GM21786 (cell line): Measurements from ENCODE around the gene FOXA1.

Source experiments
- ATAC-seq: cut with Tn5 transposase; IDR thresholded peaks from one replicate; pipeline ENCODE4 v1.9.1; 2021; ENCODE audit not compliant: unreplicated experiment

Gene FOXA1

DNA sequence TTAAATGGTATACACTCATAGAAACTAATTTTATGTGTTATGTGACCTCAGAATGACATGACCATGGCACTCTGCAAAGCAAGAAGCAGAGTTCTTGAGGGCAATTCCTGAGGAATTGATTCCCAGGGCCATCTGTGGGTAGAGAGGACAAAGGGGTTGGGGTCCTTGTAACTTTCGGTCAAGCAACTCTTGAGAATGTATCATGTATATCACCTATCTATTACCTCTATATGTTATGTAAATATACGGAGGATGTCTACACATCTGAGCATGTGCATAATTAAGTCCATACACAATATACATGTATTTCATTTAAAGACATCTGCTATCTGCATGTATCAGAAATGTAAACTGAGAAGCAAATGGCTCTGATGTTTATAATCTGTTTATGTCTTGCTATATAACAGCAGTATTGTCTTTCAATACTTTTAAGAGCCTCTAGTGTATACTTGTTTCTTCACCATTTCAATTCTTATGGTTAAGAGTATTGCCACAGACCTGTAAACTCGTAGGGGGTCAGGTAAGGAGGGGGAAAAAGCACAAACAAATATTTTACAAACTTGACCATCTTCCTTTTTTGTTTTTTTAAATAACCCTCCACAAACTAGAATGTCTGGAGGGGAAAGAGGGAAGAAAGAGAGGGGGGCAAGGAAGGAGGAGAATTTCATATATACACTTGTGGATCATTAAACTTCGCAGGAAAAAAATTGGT, 4.5 kb downstream of the FOXA1 start:
- no peak for ATAC-seq

DNA sequence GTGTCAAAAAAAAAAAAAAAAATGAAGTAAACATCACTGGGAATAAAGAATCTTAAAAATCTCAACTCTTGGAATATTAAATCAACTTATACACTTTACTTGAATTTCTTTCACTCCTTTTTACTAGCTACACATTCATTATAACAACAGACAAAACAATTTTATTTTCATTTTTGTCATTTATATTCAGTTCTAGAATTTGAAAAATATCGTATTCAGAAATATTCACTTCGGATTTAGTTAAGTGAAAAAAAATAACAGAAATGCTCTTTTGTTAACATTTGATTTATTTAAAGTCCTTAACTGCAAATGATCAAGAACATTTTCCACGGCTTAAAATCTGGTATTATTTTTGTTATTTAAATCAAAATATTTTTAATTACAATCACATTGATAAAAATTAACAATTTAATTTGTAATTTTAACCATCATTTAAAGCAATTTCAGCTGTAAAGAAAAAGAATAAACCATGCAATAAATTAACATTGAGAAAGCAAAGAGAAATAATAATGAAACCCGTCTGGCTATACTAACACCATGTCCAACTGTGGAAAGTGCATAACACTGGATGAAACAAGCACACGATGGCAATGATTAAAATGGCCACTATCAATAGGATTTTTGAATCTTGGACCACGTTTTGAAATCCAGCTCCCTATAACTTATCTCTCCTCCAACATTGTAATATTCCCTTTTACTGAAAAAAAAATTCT, 5.2 kb downstream of the FOXA1 start:
- ATAC-seq = no peak

DNA sequence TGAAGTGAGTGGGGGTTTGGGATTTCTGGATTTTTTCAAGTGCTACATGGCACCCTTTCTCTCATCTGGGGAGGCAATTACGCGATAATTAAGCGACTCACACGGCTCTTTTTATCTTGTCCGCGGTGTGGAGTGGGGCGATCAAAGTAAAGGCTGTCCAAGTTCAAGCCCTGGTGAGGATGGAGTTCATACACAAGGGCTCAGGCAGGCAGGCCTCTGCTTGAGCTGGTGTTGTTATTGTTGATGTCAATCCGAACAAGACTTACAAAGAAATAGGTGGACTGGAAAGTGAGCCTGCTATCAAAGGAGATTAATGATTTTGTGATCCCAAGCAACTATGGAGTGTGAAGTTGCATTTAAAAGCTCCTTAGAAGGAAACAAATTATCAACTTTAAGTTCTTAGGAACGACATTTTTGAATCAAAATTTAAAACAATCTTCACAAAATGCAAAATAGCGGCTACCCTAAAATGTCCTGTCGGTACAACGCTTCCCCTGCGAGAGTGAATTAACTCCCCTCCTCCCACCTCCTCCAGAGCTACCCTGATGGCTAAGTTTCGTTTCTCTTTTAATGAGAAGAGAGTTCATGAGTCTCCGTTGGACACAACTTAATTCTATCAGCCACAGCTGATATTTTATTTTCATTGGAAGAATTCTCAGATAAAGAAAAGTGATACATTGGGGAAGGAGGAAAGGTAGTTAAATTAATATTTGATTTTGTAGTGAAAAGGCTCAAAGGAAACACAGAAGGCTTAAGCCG, 5.9 kb downstream of the FOXA1 start:
- ATAC-seq = no peak

DNA sequence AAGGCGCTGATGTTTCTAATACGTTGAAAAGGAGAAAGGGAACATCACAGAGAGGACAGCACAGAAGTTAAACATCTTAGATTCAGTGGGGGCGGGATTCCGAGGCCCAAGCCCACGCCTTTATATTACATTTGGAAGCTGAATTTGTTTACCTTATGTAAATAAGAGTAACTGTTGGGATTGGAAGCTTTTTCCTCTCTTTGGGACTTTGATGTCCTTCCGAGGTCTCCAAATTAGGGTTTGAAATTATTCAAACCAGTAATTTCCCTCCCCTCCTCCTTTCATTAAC, 6.4 kb downstream of the FOXA1 start:
- no peak for ATAC-seq

DNA sequence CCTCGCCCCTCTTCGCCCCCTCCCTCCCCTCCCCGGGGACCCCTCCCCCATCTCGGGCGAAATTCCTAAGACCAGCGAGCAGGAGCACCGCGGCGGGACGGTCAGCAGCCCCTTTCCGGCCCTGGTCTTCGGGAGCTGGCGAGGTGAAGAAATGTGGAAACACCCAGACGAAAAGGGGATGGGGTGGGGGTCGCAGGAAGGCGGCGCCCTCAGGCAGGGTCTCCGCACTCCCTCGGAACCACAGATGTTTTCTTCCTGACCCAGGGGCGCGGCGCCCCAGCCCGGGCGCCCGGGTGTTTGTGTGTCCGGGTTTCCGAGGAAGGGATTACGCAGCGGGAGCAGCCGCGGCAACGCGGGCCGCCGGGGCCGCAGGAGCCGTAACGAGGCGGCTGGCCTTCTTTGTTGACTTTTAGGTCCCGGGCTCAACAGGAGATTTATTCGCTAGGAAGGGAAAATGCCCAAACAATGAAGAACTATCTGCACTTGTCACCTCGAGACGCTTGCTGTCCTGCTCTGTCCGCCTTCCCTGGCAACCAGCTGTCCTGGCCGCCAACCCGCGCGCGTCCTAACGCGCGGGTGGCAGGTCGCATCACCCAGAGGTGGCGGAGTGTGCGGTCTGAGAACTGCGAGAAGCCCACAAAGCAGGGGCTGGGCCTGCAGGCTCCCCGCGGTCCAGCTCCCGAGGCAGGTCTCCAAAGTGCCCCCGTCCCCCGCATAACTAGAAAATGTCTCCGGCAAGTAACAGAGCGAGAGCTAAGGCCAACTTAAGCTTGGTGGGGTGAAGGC, 7.0 kb downstream of the FOXA1 start:
- ATAC-seq = no peak

DNA sequence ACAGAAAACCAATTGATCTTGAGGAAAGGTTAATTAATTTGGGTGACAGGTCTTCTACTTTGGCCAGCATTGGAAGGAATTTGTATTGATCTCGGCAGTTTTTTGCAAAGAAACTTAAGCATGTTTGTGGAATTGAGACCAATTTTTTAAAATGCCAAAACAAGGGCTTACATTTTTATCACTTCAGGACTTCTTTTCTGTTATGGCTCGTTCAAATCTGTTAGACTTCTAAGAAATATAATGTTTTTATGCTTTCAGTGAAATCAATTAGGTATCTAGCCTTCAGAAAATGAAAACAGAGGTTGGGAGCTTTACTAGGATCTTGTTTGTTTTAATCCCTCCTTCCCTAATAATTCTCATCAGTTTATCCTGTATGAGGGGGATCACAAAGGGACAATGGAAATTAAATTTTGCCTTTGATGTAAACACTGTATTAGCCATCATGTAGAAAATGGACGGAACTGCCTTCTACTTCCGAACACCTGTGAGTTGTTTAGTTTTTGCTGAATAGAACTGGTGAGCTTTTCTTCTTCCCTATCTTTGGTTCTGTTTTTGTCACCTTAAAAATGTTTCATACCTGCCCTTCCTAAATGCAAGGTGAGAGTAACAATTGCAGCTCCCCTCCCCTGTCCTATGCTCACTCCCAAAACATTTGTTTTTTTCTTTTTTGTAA, 7.8 kb downstream of the FOXA1 start:
- no peak for ATAC-seq

DNA sequence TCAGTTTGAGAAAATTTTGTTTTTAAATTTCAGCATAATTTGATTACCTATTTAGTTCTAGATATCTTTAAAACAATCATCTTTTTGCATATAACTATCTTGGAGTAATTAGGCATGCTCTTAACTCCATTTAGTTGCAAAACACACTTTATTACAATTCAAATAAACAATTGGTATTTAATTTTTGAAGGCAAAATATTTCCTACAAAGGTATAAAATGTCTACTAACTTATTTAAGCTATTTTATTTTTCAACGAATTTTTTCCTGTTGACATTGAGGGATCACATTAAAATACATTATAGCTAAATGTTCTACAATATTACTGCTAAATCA, 8.3 kb downstream of the FOXA1 start:
- ATAC-seq = no peak

DNA sequence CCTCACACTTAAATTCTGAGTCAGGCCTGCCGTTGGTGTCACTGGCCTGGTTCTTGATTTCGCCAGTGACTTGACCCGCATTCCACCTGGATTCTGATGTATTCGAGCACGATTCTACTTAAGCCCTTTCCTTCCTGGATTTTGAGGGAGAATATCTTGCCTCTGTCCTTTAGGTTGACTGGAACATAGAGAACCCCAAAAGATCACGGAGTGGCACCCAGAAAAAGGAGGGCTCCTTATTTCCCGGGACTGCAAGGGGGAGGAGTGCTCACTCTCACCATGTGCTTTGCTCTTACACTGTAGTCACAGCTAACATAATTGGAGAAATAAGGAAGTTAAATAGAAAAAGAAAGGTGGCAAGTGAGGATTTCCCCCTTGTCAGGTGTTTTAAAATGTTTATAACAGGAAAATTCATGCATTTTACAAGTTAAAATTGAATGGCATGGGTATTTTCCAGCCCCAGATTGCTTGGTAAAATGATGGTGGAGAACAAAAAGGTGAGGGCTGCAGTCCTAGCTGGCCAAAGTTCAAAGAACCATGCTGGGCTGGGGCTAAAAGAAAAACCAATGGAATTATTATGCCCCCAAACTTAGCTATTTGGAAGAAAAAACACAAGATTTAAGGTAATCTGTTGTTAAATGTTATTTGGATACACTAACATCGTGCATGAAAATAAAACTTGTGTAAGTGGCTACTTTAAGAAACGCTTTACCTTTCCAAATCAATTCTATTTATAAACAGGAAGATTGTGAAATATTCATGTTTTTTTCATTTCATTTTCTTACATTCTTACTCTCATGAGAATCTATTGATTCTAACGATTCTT, 8.9 kb downstream of the FOXA1 start:
- no peak for ATAC-seq

DNA sequence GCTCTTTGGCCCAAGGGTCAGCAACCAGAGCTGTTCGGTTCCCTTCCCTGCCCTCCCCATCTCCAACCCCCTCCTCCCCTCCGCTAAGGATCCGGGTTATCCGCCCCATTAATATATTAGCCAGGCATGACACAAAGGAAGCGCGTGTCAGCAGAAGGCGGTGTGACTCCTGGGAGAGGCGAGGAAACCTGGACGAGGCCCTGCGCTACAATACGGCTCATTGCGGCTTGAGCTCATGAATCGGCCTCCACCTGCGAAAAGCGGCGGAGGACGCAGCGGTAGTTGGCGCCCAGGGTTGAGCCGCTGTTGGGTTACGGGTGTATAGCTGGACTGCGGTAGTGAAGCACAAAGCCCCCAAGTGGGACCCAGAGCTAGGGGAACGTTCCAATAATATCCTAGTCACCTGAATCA, 9.9 kb downstream of the FOXA1 start:
- no peak for ATAC-seq

DNA sequence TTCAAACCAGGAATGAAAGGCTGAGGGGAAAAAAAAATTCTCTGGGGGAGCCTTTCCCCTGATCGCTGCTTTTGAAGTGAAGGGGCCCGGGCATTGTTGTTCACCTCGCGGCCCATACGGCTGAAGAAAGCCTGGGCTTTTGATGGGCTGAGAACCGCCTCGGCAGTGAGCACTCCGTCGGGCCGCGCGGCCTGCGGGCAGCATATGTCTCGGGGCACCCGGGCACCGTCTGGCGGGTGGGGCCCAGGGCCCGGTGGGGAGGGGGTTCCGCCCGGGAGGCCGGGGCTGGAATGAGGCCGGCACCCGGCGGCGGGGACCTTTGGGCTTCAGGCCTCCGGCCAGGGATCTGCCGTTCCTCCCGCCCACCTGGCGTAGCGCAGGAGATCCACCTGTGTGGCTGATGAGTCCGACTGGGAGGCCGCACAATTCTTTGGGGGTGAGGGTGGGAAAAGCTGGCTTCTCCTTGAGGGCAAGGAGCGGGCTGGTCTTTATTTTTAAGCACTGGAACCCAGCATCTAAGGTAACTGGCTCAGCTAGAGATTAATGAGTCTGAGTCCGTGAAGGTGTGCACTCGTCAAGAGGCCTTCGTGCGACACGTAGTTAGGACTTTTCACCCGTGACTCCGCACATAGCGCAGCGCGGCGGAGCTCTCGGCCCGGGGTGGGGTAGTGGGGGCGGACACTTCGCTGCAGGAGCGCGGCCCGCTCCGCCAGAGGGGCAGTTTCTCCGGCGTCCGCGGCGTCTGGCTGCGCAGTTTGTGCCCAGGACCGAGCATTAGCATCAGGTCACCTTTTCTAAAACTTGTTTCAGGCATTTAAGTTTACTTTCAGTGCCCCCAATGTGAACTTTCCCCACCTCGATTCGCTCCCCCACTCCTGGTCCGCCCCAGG, 10.6 kb downstream of the FOXA1 start:
- no peak for ATAC-seq

DNA sequence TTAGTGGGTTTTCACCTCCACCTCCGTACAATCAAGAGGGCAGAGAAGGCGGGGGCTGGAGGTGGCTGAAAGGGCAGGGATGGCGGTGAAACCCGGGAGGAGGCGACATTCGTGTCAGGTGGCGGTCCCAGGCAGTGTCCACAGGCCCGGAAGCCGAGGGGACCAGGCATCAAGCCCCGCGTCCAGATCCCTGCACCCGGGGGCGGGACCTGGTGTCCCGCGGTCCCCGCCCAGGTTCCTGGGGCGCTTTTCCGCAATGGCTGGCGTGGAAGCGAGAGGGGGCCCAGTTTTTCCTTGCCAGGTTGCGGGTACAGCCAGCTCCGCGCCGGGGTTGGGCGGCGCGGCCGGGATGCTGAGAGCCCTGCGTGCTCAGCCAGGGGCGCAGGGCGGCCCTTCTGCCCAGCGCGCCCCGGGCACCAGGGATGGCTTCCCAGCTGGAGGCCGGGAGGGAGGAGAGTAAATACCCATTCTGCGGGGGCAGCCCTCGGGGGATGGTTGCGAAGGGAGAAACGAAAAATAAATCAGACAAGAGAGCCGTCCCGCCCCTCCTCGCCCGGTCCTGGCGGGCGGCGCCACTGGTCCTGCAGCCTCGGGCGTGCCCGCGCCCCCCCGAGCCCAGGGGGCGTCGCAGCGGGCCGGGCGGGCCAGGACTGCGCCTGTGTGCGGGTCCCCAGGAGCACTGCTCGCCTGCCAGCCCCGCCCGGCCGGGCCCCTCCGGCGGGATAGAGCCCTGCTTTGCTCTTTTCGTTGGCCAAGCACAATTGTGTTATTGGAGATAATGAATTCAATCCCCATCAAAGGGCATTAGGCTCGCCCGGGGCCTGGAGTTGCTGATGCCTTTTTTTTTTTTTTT, 11.5 kb downstream of the FOXA1 start:
- no peak for ATAC-seq

DNA sequence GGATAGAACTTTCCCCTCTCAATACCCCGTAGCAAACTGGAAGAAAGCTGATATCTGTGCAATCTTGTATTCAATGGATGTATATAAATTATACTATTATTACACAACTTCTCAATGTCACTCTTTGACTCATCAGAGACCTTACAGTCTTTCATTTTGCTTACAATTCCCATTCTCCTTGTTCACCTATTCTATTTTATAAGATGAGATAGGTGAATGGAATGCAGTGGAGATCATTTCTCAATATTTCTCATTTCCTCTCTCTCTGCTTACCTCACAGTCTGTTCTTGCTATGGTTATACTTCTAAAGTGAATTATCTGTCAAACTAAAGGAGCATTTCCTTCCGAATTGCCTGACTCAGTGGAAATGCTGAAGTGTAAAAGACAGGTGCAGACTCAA, 14.9 kb downstream of the FOXA1 start:
- no peak for ATAC-seq

DNA sequence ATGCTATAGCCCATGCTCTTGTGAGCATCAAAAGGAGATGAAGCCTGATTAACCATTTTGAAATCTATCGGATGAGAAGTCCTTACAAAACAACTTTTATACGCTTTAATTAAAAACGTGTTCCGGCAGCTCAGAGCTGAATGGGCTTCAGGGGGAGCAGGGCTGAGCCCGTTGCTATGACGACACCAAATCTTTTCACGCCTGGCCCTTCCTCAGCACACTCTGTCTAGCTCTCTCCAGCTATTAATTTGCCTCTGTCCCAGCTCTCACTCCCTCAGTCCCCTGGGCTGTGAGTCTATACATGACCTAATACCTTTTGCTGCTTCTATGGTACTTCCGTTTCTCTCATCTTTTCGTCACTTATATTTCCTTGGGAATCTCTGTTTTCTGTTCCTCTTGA, 15.8 kb downstream of the FOXA1 start:
- no peak for ATAC-seq

DNA sequence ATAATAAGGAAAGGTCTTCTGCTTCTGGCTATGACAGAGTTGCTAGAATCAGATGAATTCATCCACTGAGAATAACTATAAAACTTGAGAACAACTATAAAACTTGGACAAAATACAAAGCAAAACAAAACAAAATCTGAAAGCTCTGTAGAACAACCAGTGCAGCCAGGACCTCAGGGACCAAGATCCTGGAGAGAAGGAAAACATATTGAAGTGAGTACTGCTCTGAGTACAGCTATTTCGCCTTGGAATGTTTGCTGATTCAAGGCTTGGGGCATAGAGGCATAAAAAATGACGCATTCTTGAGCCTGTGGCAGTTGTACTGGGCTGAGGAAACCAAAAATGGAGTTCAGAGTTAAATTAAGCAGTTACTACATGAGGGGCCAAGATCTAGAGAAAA, 21.7 kb downstream of the FOXA1 start:
- ATAC-seq = no peak

DNA sequence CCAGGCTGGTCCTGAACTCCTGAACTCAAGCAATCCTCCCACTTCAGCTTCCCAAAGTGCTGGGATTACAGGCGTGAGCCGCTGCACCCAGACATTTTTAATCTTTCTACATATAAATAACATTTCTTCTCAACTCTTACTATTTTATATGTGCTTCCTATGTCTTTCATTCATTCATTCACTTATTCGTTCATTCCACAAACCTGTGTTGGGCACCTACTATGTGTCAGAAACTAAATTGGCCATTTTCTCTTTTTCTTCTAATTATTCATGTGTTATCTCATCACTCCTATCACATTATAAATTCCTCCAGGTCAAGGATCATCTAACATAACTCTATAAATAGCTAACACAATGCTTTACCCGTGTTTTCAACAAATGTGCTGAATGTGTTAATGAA, 23.7 kb downstream of the FOXA1 start:
- ATAC-seq = no peak

DNA sequence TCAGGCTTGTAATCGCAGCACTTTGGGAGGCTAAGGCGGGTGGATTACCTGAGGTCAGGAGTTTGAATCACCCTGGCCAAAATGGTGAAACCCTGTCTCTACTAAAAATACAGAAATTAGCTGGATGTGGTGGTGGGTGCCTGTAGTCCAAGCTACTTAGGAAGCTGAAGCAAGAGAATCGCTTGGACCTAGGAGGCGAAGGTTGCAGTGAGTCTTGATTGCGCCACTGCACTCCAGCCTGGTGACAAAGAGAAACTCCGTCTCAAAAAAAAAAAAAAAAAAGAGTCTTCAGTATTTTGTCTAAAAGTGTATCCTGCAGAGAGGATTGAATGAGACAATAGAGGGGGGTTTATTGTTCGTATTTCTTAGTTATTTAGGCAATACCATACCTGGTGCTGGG, 25.3 kb downstream of the FOXA1 start:
- ATAC-seq = no peak

DNA sequence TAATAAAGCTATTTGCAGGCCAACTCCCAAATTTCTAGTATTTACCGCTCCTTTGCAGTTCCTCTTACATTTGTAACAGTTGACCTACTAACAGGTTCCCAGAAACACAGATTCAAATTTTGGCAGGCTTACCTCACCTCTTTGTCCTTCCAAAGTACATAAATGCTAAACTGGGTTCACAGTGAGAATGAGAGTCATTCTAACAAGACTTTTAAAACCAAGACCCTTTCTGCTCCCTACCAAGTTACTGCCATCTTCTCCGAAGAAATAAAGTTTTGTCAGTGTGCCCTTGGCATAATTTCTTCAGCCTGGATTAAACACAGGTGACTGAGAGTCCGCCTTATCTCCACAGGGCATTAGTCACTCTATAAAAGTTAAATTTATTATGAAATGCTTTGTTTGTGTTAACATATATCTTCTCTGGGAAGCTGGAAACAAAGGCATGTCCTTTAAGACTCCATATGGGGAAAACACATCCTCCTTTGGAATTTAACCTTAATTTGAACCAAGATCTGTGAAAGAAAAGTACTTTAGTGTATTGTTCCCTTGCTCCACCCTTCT, 28.2 kb downstream of the FOXA1 start:
- ATAC-seq = no peak

DNA sequence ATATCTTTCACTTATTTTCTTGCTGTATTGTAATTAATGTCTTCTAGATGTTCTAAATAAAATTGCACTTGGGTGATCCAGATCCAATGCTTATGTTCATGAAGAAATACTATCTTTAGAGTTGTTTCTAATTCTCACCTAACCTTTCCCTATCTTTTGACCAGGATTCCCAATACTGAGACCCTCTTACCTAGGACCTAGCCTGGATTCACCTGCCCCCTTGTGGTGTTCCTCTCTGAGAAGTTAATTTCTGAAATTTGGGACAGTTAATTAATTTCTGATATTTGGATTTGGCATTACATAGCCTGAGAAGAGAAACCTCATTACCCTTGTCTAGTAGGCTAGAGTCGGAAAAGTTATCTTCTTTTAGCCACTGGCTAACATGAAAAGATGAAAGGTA, 29.5 kb downstream of the FOXA1 start:
- no peak for ATAC-seq
